ENCODE results near the gene MED20. TPM values are rescaled to one million over a fixed set of nuclear protein-coding genes. Genes with fewer than 3 reads are reported as not detected.

MED20 gene
- total and polyA plus RNA-seq, 10 donors = 5.3 to 21.5 (median 15.3) TPM

DNA sequence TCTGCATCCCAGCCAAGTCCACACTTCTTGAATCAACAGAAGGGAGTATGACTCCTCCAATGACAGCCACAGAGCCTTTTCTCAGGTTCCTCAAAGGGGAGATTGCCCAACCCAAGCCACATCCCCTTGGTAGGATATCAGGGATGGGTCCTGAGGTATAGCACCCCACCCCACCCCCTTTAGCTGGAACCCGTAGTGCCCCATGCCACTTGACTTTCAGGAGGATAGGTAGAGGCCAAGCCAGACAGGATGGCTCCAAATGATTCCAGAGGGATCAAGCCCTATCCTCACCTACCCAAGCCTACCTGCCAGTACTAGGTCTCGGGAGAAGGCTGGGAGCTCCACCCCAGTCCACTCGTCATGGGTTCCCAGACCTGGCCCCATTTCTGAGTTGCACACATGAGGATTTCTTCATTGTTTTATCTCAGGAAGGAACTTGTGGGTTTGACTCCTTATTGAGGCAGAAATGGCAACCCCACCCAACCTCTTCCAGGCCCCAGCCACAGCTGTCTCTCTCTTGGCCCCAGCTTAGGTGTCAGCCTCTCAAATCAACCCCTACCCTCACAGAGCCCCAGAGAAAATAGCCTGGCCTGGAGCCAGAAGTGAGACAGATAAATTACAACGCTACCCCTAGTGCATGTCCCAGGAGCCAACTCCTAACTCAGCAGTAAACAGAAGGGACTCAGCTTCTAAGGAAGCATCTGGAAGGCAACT, 17.1 kb upstream of the MED20 start:
- intact Hi-C loops (cut with DNase I; ENCODE audit: low total_unique reads) = loop anchor here (5.0 kb wide), 1 partner anchor 104 kb away; no protein-coding TSS in a partner anchor
- H3K27me3 ChIP-seq (replicated peaks in 1 of 7) = no peaks in the 10 kb centered on the region
- peaks cover 55 to 94% (median 87%) of the 10 kb centered on the region in 6 donors for H3K4me1 ChIP-seq
- H3K9me3 ChIP-seq = no peaks in the 10 kb centered on the region
- no peak for DNase-seq
- peak overlapping the region in 4 of 8 donors; percentile 96 to 98 (median 96) for H3K4me3 ChIP-seq
- H3K36me3 ChIP-seq = peaks cover 0 to 75% (median 39%) of the 10 kb centered on the region in 6 donors
- WGBS, 5 donors = 11 to 51% (median 23%) methylated on average over 4 of the region's 4 CpGs
- TF ChIP-seq CTCF (IDR thresholded peaks at IDR 0.05 in 8 of 11, conservative IDR thresholded peaks at IDR 0.05 in 3 of 11) = peak in 1 of 11 experiments; percentile 9
- peak in 1 of 3 donors; percentile 6 for TF ChIP-seq POLR2AphosphoS5 (IDR thresholded peaks at IDR 0.05)
- no peak for TF ChIP-seq POLR2A (IDR thresholded peaks at IDR 0.05)
- H3K27ac ChIP-seq = peak overlapping the region; percentile 38 to 96 (median 91)

DNA sequence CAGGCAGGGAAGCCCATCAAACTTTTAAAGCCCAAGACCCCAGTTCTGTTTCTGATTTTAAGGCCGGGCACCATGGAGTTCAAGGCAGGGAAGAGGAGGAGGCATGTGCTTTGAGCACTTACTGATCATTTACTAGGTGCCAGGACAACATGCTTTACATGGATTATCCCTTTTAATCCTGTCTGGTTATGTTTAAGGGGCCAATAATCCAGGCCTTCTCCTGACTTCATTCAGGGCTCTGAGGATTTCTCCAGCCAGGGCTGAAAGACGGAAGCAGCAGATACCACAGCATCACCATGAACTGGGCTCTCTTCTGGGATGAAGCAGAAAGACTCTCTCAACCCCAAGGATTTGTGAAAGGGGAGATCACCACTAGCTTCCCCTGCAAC, 16.5 kb upstream of the MED20 start:
- peaks cover 0 to 81% (median 45%) of the 10 kb centered on the region in 6 donors for H3K36me3 ChIP-seq
- no peak for TF ChIP-seq POLR2AphosphoS5 (IDR thresholded peaks at IDR 0.05)
- no peak for TF ChIP-seq POLR2A (IDR thresholded peaks at IDR 0.05)
- no peak for TF ChIP-seq CTCF (IDR thresholded peaks at IDR 0.05 in 8 of 11, conservative IDR thresholded peaks at IDR 0.05 in 3 of 11)
- peak overlapping the region; percentile 38 to 96 (median 91) for H3K27ac ChIP-seq
- peak overlapping the region in 3 of 8 donors; percentile 96 to 98 (median 96) for H3K4me3 ChIP-seq
- DNase-seq = no peak
- no peaks in the 10 kb centered on the region for H3K27me3 ChIP-seq (replicated peaks in 1 of 7)
- 39 to 67% (median 59%) methylated on average over 2 of the region's 2 CpGs for WGBS, 5 donors
- peaks cover 55 to 88% (median 81%) of the 10 kb centered on the region in 6 donors for H3K4me1 ChIP-seq
- intact Hi-C loops (cut with DNase I; ENCODE audit: low total_unique reads) = loop anchor here (5.0 kb wide), 1 partner anchor 105 kb away; no protein-coding TSS in a partner anchor
- no peaks in the 10 kb centered on the region for H3K9me3 ChIP-seq

DNA sequence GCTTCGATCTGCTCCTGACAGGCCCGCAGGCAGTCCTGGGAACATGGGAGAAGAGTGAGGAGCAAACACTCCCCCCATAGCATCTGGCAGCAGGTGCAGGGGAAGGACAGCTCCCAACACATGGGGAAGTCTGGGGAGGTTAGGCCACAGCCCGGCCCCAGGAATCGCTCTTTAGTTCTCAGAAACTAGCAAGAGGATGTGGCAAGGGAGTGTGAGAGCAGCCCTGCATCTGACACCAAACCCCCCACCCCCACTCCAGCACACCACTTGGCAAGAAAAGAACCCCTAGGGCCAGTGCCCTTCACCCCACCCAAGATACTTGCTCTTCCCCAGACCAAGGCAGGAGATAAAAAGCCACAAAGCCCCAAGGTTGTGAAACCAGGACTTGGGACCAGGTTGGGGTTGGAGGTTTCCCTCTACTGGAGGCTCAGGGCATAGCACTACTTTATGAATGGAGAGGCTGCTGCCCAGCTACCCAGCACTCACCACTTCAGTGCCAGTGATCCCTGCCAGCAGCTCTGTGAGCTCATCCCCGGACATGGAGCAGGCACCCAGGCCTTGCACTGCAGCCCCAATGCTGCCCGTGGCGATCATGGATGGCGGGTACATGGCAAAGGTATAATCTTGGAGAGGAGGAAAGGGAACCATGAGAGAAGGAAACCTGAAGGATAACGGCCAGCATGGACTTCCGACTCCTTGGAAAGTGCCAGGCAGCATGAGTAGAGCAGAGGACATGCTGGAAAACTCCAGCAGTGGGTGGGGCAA, 15.3 kb upstream of the MED20 start:
- H3K27me3 ChIP-seq (replicated peaks in 1 of 7) = no peaks in the 10 kb centered on the region
- peak overlapping the region; percentile 57 to 96 (median 91) for H3K27ac ChIP-seq
- H3K36me3 ChIP-seq = peaks cover 0 to 93% (median 57%) of the 10 kb centered on the region in 6 donors
- peak overlapping the region in 3 of 8 donors; percentile 3 to 98 (median 9) for H3K4me3 ChIP-seq
- H3K4me1 ChIP-seq = peaks cover 55 to 78% (median 71%) of the 10 kb centered on the region in 6 donors
- intact Hi-C loops (cut with DNase I; ENCODE audit: low total_unique reads) = loop anchor here (5.0 kb wide), 1 partner anchor 106 kb away; no protein-coding TSS in a partner anchor
- H3K9me3 ChIP-seq = no peaks in the 10 kb centered on the region
- 27 to 35% (median 34%) methylated on average over 8 to 10 of the region's 10 CpGs for WGBS, 5 donors
- TF ChIP-seq CTCF (IDR thresholded peaks at IDR 0.05 in 8 of 11, conservative IDR thresholded peaks at IDR 0.05 in 3 of 11) (peak; percentile 77 to 91 (median 84)), POLR2A (IDR thresholded peaks at IDR 0.05) (no peak), POLR2AphosphoS5 (IDR thresholded peaks at IDR 0.05) (peak; percentile 59 to 85 (median 79))
- peak; percentile 86 for DNase-seq
